Body of pancreas (tissue), 4 donors: ENCODE data around the gene RAMP3. TPM values are rescaled to one million over a fixed set of nuclear protein-coding genes. Genes with fewer than 3 reads are reported as not detected.

Experiments used
- ATAC-seq: fragments of 150-250 bp; one replicate; pipeline ENCODE4 v1.9.1; 2016
- DNase-seq, 4 donors: peaks; one replicate each; pipeline ENCODE4 v3.0.0-alpha.2; 2019
- H3K27ac ChIP-seq, 4 donors: fragments of 200-600 bp; sonication (generic); 1 replicate in 3 of 4; 2 replicates in 1 of 4; pipeline versions ENCODE4 v1.5.1 to v1.6.1; 2016 to 2019; ENCODE audit warnings: mild to moderate bottlenecking in 1 of 4, mixed read lengths in 1 of 4, moderate library complexity in 1 of 4
- H3K27me3 ChIP-seq, 2 donors: fragments of 200-600 bp; sonication (generic); one replicate each; pipeline ENCODE4 v1.6.0; 2016; ENCODE audit warnings: mild to moderate bottlenecking in 1 of 2
- H3K36me3 ChIP-seq, 2 donors: fragments of 200-600 bp; sonication (generic); replicated peaks in 1 of 2; 2 replicates each; pipeline ENCODE4 v1.5.1; 2016; ENCODE audit warnings: low read depth in 2 of 2; ENCODE audit not compliant: insufficient read depth in 1 of 2
- H3K4me1 ChIP-seq: fragments of 200-600 bp; sonication (generic); one replicate; pipeline ENCODE4 v1.6.0; 2016
- H3K4me3 ChIP-seq, 2 donors: fragments of 200-600 bp; sonication (generic); 1 replicate in 1 of 2; 2 replicates in 1 of 2; pipeline ENCODE4 v1.5.1; 2016 to 2019
- H3K9me3 ChIP-seq, 3 donors: fragments of 200-600 bp; sonication (generic); 1 replicate in 2 of 3; 2 replicates in 1 of 3; pipeline ENCODE4 v1.5.1; 2016
- CTCF ChIP-seq, 7 experiments: fragments of 450-650 bp in 4 of 7; fragments of 200-600 bp in 3 of 7; sonication (generic) in 3 of 7; IDR thresholded peaks; one replicate each; pipeline ENCODE4 v1.5.1; 2016 to 2019; ENCODE audit warnings: antibody characterized with exemption in 7 of 7
- POLR2A ChIP-seq, 3 donors: fragments of 450-650 bp; IDR thresholded peaks; one replicate each; pipeline ENCODE4 v1.6.1; 2016; ENCODE audit warnings: antibody characterized with exemption in 3 of 3, mild to moderate bottlenecking in 2 of 3
- WGBS, 2 donors: methylation state at CpG; one replicate each; pipeline ENCODE4 v1.1.5; 2017; 5-methylcytosine and 5-hydroxymethylcytosine counted together
- intact Hi-C: fragments of 100-400 bp; cut with DNase I; formaldehyde crosslinking; loops from one replicate; pipeline ENCODE4 v1.15.1; 2023
- total RNA-seq, 2 donors: library from RNA; depleted of rRNA; stranded (reverse); fragments of >200 nt; gene quantifications; one replicate each; pipeline ENCODE4 v1.1.0, GENCODE V29; 2016

Gene RAMP3
- total RNA-seq, 2 donors from 2014 or later = 14.0 to 23.1 TPM

DNA sequence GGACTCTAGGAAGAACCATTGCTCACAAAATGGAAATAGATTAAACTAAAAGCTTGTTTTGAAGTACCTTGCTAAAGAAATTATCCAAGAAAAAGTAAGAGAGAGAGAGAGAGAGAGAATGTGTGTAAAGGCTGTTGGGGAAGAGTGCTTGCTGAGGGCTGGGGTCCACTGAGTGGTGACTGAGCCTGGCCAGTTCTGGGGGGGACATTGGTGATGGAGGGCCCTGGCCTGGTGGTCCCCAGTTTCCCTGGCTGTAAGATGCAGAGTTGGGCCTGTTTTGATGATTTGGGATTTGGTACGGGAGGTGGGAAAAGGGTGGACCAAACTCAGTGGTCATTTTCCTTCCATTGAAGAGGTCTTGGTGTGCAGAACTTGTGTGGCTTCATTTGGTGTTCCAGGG lies 880 bp downstream of the RAMP3 start:
- Histone ChIP-seq H3K4me3 (no peak overlapping the region), H3K4me1 (no peaks in the 10 kb centered on the region), H3K9me3 (no peaks in the 10 kb centered on the region), H3K36me3 (no peaks in the 10 kb centered on the region), H3K27ac (peak overlapping the region in 1 of 4 donors; percentile 13), H3K27me3 (no peaks in the 10 kb centered on the region)
- no peak for DNase-seq
- 82 to 85% methylated on average over 1 of the region's 1 CpG for WGBS, 2 donors
- intact Hi-C loops = loop anchor here (5.0 kb wide), 2 partner anchors 104 to 699 kb away; no protein-coding TSS in a partner anchor
- TF ChIP-seq POLR2A (IDR thresholded peaks at IDR 0.05) (no peak), CTCF (IDR thresholded peaks at IDR 0.05) (no peak)
- ATAC-seq = no peak

- no peaks in the 10 kb centered on the region for H3K36me3 ChIP-seq
- ATAC-seq (no peak), DNase-seq (no peak)
- no peaks in the 10 kb centered on the region for H3K4me1 ChIP-seq
- no peak for TF ChIP-seq CTCF (IDR thresholded peaks at IDR 0.05)
- no peak for TF ChIP-seq POLR2A (IDR thresholded peaks at IDR 0.05)
- intact Hi-C loops = loop anchor here (5.0 kb wide), 2 partner anchors 103 to 698 kb away; no protein-coding TSS in a partner anchor
- 58 to 80% methylated on average over 4 of the region's 4 CpGs for WGBS, 2 donors
- H3K27me3 ChIP-seq = no peaks in the 10 kb centered on the region
- peaks cover 0 to 2% (median 0%) of the 10 kb centered on the region in 3 donors for H3K9me3 ChIP-seq
- H3K4me3 ChIP-seq = no peak overlapping the region
- H3K27ac ChIP-seq = no peak overlapping the region
Observed at GRCh38 chr7:45159296-45159695, 1.7 kb downstream of the RAMP3 start.

DNA sequence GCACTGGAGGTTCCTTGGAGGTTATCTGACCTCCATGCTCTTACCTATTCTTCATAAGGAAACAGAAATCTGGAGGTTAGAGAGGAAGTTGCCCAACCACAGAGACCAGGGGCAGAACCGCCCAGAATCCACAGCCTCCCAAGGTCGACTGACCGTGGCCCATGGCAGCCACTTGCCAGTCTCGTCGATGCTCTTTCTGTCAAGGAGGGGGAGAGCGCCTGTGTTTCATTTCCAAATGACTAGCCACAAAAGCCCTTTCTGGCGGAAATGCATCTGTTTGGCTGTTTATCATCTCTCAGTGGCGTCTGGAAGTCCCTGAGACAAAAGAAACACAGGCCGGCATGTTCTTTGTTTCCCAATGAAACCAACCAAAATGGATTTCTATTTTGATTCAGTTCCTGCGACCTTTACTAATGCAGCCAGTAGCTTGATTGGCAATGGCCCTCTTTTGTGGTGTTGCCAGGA lies 2.9 kb downstream of the RAMP3 start:
- intact Hi-C loops = no loop called here
- DNase-seq = no peak
- 52 to 69% methylated on average over 5 to 10 of the region's 10 CpGs for WGBS, 2 donors

DNA sequence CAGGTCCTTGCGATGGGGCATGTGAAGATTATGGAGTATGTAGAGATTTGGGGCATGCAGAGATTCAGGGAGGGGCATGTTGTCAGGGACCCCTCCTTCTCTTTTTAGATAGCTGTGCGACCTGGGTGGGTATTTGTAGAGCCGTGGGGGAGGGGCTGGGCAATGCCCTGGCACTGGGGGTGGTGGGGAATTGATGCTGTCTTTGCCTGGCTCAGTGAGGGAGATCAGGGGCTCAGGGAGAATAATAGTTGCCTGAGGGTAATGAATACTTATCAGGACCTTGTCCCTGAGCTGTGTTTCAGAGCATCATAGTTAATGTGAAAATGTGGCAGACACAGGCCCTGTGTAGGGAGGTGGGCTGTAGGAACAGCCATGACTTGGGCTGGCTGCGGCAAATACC lies 3.5 kb downstream of the RAMP3 start:
- Histone ChIP-seq H3K27me3 (no peaks in the 10 kb centered on the region), H3K4me3 (no peak overlapping the region), H3K9me3 (peaks cover 0 to 6% (median 0%) of the 10 kb centered on the region in 3 donors), H3K4me1 (no peaks in the 10 kb centered on the region), H3K36me3 (no peaks in the 10 kb centered on the region), H3K27ac (no peak overlapping the region)
- TF ChIP-seq POLR2A (IDR thresholded peaks at IDR 0.05) (no peak), CTCF (IDR thresholded peaks at IDR 0.05) (no peak)
- 54 to 71% methylated on average over 4 of the region's 4 CpGs for WGBS, 2 donors
- intact Hi-C loops = no loop called here
- ATAC-seq (no peak), DNase-seq (no peak)

More for the DNA sequence above, 2.9 kb downstream of the RAMP3 start:
- no peaks in the 10 kb centered on the region for H3K27me3 ChIP-seq
- ATAC-seq = no peak
- no peaks in the 10 kb centered on the region for H3K4me1 ChIP-seq
- peaks cover 0 to 6% (median 0%) of the 10 kb centered on the region in 3 donors for H3K9me3 ChIP-seq
- H3K4me3 ChIP-seq = no peak overlapping the region
- no peak overlapping the region for H3K27ac ChIP-seq
- H3K36me3 ChIP-seq = no peaks in the 10 kb centered on the region
- TF ChIP-seq POLR2A (IDR thresholded peaks at IDR 0.05) (no peak), CTCF (IDR thresholded peaks at IDR 0.05) (no peak)

GRCh38 chr7:45161842-45162241 lies 4.3 kb downstream of the RAMP3 start:
- TF ChIP-seq POLR2A (IDR thresholded peaks at IDR 0.05) = no peak
- no peak for TF ChIP-seq CTCF (IDR thresholded peaks at IDR 0.05)
- no peaks in the 10 kb centered on the region for H3K4me1 ChIP-seq
- no peak overlapping the region for H3K27ac ChIP-seq
- intact Hi-C loops = no loop called here
- no peaks in the 10 kb centered on the region for H3K27me3 ChIP-seq
- DNase-seq = no peak
- H3K4me3 ChIP-seq = no peak overlapping the region
- WGBS, 2 donors = 76 to 87% methylated on average over 6 to 9 of the region's 9 CpGs
- H3K9me3 ChIP-seq = peaks cover 0 to 6% (median 0%) of the 10 kb centered on the region in 3 donors
- ATAC-seq = no peak
- no peaks in the 10 kb centered on the region for H3K36me3 ChIP-seq
